Endothelial cell of hepatic sinusoid (primary cell): Measurements from ENCODE around the gene CEACAM7.
"Not testable (repeated sequence)": the region's sequence is repeated elsewhere in the genome, so short reads cannot be mapped to it uniquely, and the experiment has no call there.

Experiments
- in situ Hi-C: cut with HindIII; loops from 2 replicates; pipeline ENCODE4 v1.10.0; 2017; ENCODE audit warnings: low sequenced_read_pairs

Gene CEACAM7

GRCh38 chr19:41688098-41688497, at the start of gene CEACAM7:
CEACAM7 (minus strand) TSS chr19:41688270; CDS start chr19:41688165, 105 bp downstream.
- in situ Hi-C loops = no loop called here

GRCh38 chr19:41735071-41735600, 47.1 kb upstream of the CEACAM7 start:
- in situ Hi-C loops = no loop called here

DNA sequence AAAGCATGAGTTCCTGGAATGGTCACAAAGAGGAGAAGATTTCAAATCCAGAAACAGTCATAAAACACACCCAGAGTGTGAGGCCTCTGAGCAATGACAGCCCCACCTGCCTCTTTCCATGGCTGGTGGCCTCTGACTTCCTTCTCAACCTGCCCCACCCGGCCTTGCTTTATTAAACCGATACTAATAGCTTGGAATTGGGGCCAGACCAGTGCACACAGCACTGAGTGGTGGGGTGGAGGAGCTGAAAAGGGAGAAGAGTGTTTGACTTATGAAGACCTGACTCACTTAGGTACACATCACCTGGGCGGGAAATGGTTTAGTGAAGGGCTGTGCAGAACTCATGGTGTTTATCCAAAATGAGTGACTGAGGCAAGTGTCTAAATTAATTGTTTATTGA, 46.5 kb upstream of the CEACAM7 start:
- in situ Hi-C loops = no loop called here

GRCh38 chr19:41734156-41734555, 46.1 kb upstream of the CEACAM7 start:
- in situ Hi-C loops = no loop called here

DNA sequence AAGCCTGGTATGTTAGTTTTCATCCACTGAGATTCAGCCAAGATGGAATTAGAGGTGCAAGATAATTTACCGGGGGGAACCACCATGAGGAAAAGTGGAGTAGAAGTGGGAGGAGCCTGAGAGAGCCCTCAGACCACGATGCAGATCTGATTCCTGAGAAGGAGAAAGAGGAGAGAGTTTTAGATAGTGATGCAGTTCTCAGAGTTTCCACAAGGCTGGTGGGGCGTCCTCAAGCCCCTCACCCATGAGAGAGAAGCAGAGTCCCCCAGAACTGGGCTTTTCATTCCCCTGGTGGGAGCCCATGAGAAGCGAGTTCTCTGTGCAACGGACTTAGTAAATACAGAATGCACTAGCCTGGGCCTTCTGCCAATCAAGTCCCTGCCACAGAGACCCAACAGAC, 38.4 kb upstream of the CEACAM7 start:
- in situ Hi-C loops = no loop called here

DNA sequence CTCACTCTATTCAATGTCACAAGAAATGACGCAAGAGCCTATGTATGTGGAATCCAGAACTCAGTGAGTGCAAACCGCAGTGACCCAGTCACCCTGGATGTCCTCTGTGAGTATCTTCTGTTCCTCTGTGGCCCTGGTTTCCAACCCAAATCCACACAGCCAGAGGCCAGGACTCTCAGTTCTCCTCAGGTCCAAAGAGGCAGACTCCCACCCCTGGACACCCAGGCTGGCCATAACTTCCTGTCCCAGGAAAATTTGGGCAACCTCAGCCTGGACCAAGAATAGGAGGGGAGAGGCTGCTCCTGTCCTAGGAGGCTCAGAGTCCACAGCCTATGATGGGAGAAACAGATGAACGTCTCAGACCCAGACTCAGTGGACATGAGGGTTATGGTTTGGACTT, 32.0 kb upstream of the CEACAM7 start:
- in situ Hi-C loops = no loop called here

DNA sequence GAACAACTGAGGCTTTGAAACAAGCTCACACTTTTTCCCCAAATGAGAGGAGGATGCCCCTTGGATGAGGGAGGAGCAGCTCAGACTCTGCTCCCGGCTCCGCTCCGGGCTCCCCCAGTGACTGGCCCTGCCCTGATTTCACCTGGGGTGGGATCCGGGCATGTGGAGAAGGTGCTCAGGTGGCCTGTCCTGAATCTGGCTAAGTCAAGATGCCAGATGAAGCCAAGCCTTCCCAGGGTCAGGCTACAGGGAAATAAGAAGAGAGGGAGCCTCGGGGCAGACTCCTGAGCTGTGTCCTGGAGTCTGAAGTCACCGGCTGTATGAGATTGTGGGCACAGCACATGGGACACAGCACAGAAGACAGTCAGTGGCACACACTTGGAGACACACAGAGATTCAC, 30.7 kb upstream of the CEACAM7 start:
- in situ Hi-C loops = no loop called here

DNA sequence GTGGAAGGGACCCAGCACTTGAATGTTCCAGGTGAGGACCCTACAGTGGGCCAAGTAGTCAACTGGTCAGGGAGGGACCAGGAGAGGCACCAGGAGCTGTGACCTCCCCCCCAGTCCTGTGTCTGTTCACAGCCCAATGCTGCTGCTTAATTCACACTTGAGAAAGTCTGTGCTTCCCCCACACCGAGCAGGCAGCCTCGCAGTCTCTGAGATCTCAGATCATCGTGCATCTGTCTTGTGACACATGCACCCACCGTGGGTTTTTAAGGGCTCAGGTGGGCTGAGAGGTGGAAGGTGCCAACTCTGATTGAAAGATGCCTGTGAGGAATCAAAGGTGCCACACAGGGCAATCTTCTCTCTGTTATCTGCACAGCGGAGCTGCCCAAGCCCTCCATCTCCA, 26.5 kb upstream of the CEACAM7 start:
- in situ Hi-C loops = no loop called here

DNA sequence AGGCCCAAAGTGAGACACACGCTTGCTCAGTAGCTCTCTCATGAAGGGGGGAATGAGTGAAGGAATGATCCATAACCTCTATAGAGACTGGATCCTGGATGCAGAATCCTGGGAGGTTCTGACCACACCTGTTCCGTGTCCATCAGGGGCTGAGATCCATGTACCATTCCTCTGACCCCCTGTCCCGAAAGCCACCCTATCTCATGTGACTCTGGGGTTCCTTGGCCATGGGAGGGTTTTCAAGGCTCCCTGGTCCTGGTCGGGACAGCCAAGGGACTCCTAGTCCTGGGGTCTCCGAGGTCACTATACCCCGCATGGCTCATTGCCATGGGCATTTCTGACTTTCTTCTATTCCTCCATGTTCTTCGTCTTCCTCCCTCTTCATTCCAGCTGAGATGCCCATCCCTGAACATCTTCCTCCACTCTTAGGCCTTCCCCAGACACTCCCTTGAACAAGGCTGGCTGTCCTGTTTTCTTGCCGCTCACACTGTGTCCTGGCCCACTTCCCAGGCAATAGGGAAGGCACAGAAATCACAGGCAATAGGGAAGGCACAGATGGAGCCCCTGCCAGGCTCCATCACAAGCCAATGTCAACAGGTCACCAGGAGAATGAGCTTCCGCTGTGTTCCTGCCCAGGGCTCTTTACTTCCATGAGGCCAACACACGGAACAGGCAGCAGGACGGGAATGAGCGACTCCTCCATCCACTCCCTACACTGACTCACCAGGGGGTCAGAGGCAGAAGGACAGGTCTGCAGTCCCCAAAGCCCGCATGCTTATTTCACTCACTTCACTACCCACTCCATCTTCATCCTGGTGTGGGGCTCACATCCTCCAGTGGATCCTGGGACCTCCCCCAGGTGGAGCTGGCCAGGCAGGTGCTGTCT, 23.5 kb upstream of the CEACAM7 start:
- in situ Hi-C loops = no loop called here

GRCh38 chr19:41709951-41710645, 22.0 kb upstream of the CEACAM7 start:
- in situ Hi-C loops = no loop called here

GRCh38 chr19:41709516-41709915, 21.4 kb upstream of the CEACAM7 start:
- in situ Hi-C loops = not testable (repeated sequence)

- in situ Hi-C loops = no loop called here
These were observed 20.4 kb upstream of the CEACAM7 start, which contains the start of gene CEACAM5 for GRCh38 chr19:41708481-41708880. CEACAM5 (plus strand) TSS chr19:41708626; CDS start chr19:41708732, 106 bp downstream.

GRCh38 chr19:41707871-41708371, 19.9 kb upstream of the CEACAM7 start:
- in situ Hi-C loops = no loop called here

GRCh38 chr19:41707502-41707812, 19.4 kb upstream of the CEACAM7 start:
- in situ Hi-C loops = no loop called here

DNA sequence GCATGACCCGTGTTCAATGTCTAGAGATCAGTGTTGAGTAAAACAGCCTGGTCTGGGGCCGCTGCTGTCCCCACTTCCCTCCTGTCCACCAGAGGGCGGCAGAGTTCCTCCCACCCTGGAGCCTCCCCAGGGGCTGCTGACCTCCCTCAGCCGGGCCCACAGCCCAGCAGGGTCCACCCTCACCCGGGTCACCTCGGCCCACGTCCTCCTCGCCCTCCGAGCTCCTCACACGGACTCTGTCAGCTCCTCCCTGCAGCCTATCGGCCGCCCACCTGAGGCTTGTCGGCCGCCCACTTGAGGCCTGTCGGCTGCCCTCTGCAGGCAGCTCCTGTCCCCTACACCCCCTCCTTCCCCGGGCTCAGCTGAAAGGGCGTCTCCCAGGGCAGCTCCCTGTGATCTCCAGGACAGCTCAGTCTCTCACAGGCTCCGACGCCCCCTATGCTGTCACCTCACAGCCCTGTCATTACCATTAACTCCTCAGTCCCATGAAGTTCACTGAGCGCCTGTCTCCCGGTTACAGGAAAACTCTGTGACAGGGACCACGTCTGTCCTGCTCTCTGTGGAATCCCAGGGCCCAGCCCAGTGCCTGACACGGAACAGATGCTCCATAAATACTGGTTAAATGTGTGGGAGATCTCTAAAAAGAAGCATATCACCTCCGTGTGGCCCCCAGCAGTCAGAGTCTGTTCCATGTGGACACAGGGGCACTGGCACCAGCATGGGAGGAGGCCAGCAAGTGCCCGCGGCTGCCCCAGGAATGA, 18.9 kb upstream of the CEACAM7 start:
- in situ Hi-C loops = no loop called here

- in situ Hi-C loops = no loop called here
These were observed 17.5 kb upstream of the CEACAM7 start for GRCh38 chr19:41705393-41706174.

DNA sequence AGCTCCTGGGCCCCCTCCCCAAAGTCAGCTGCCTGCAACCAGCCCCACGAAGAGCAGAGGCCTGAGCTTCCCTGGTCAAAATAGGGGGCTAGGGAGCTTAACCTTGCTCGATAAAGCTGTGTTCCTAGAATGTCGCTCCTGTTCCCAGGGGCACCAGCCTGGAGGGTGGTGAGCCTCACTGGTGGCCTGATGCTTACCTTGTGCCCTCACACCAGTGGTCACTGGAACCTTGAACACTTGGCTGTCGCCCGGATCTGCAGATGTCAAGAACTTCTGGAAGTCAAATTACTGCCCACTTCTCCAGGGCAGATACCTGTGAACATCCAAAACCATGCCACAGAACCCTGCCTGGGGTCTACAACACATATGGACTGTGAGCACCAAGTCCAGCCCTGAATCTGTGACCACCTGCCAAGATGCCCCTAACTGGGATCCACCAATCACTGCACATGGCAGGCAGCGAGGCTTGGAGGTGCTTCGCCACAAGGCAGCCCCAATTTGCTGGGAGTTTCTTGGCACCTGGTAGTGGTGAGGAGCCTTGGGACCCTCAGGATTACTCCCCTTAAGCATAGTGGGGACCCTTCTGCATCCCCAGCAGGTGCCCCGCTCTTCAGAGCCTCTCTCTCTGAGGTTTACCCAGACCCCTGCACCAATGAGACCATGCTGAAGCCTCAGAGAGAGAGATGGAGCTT, 15.7 kb upstream of the CEACAM7 start:
- in situ Hi-C loops = no loop called here

DNA sequence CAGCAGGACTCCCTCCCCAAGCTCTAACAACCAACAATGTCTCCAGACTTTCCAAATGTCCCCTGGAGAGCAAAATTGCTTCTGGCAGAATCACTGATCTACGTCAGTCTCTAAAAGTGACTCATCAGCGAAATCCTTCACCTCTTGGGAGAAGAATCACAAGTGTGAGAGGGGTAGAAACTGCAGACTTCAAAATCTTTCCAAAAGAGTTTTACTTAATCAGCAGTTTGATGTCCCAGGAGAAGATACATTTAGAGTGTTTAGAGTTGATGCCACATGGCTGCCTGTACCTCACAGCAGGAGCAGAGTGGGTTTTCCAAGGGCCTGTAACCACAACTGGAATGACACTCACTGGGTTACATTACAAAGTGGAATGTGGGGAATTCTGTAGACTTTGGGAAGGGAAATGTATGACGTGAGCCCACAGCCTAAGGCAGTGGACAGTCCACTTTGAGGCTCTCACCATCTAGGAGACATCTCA, 14.1 kb upstream of the CEACAM7 start:
- in situ Hi-C loops = no loop called here

DNA sequence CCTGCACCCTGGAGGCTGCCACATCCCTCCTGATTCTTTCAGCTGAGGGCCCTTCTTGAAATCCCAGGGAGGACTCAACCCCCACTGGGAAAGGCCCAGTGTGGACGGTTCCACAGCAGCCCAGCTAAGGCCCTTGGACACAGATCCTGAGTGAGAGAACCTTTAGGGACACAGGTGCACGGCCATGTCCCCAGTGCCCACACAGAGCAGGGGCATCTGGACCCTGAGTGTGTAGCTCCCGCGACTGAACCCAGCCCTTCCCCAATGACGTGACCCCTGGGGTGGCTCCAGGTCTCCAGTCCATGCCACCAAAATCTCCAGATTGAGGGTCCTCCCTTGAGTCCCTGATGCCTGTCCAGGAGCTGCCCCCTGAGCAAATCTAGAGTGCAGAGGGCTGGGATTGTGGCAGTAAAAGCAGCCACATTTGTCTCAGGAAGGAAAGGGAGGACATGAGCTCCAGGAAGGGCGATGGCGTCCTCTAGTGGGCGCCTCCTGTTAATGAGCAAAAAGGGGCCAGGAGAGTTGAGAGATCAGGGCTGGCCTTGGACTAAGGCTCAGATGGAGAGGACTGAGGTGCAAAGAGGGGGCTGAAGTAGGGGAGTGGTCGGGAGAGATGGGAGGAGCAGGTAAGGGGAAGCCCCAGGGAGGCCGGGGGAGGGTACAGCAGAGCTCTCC, 13.5 kb upstream of the CEACAM7 start:
- in situ Hi-C loops = no loop called here
